ENCODE measurements around the gene CTBP1. TPM values are rescaled to one million over a fixed set of nuclear protein-coding genes. Genes with fewer than 3 reads are reported as not detected.

CTBP1 gene
- total RNA-seq, 2 experiments from 2014 or later, result 135 to 141 TPM

DNA sequence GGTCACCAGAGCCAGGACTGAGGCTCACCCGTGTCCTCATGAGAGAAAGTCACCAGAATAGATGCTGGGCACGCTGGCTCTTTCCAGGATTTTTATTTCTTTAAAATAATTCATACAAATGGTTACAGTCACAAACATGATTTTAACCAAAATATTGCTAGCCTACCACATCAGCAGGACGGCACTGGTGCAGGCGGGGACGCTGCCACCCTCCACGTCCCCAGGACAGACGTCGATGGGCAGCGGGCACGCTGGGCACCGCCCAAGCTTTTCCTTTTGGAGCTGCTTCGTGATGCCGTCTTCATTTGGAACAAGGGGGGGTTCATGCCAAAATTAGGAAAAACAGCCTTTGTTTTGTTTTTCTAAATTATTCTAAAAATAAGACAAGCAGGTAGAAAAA is 37.6 kb downstream of the CTBP1 start:
- no peak overlapping the region for H3K27ac Mint-ChIP-seq
- DNase-seq, result no peak
- H3K4me1 Mint-ChIP-seq, result peaks cover 2% of the 10 kb centered on the region
- no peaks in the 10 kb centered on the region for H3K27me3 Mint-ChIP-seq
- H3K36me3 Mint-ChIP-seq, result peaks cover 3% of the 10 kb centered on the region
- no peak overlapping the region for H3K4me3 Mint-ChIP-seq
- H3K9me3 Mint-ChIP-seq, result no peaks in the 10 kb centered on the region

DNA sequence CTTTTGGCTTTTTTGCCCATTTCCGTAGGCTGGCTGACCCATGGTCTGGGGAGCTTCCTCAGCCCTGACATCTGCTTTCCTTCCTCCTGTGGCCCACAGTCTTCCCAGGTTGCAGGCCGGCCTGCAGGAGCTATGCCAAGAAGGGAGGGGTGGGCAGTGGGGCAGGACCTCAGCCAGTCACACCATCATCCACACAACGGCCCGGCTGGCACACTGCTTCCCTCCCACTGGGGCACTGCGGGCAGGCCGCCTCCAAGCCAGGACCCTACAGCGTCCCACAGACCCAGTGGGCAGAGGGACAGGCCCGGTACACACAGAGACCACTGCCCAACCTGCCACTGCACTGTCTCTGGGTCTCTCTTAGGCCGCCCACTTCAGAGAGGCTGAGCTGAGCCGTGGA is 38.0 kb downstream of the CTBP1 start:
- no peaks in the 10 kb centered on the region for H3K27me3 Mint-ChIP-seq
- no peak overlapping the region for H3K4me3 Mint-ChIP-seq

DNA sequence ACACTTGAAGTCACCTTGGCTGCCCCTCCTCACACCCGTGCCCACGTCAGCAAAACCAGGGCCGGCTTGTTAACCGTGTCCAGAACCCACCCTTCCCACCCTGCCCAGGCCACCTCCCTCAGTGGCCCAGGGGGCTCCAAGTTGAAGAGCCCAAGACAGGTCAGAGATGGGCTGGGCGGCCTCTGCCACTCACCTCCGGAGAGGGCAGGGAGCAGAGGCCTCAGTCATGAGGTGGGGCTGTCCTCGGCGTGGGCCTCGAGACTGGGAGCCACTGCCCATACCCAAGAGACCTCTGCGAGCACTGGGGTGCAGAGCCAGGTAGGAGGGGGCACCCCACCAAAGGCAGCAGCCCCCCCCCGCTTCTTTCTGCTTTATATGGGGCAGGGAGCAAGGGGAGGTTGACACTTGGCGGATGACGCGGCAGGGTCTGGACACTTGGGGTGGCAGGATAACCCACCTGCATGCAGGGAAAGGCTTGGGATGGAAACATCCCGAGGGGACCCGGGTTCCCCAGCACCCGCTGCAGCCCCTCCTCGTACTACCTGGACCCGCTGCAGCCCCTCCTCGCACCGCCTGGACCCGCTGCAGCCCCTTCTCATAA is 38.6 kb downstream of the CTBP1 start:
- Mint-ChIP-seq H3K36me3 (no peaks in the 10 kb centered on the region), H3K4me1 (no peaks in the 10 kb centered on the region), H3K27ac (no peak overlapping the region), H3K9me3 (no peaks in the 10 kb centered on the region), H3K4me3 (no peak overlapping the region), H3K27me3 (no peaks in the 10 kb centered on the region)
- DNase-seq, result no peak

More for the DNA sequence above, 38.0 kb downstream of the CTBP1 start:
- peaks cover 3% of the 10 kb centered on the region for H3K36me3 Mint-ChIP-seq
- H3K27ac Mint-ChIP-seq, result no peak overlapping the region
- DNase-seq, result no peak
- H3K9me3 Mint-ChIP-seq, result no peaks in the 10 kb centered on the region
- H3K4me1 Mint-ChIP-seq, result peaks cover 2% of the 10 kb centered on the region

DNA sequence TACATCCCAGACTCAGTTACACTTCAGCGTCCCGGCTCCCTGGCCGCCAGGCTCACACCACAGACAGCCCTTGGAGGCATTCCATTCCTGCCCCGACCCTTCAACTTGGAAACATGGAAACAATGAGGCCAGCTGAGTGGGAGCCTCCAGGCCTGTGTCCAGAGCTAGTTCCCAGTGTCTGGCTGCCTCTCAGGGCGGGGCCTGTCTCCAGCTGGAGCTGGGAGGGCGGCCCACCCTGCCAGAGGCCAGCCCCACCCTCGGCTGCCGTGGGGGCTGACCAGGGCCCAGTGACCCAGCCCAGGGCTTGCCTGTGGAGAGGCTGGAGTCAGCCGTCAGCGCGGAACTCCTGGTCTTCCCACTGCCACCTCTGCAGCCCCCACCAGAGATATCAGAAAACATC is 39.1 kb downstream of the CTBP1 start:
- Mint-ChIP-seq H3K4me1 (no peaks in the 10 kb centered on the region), H3K36me3 (no peaks in the 10 kb centered on the region), H3K27ac (no peak overlapping the region), H3K4me3 (no peak overlapping the region), H3K27me3 (no peaks in the 10 kb centered on the region), H3K9me3 (no peaks in the 10 kb centered on the region)
- no peak for DNase-seq

DNA sequence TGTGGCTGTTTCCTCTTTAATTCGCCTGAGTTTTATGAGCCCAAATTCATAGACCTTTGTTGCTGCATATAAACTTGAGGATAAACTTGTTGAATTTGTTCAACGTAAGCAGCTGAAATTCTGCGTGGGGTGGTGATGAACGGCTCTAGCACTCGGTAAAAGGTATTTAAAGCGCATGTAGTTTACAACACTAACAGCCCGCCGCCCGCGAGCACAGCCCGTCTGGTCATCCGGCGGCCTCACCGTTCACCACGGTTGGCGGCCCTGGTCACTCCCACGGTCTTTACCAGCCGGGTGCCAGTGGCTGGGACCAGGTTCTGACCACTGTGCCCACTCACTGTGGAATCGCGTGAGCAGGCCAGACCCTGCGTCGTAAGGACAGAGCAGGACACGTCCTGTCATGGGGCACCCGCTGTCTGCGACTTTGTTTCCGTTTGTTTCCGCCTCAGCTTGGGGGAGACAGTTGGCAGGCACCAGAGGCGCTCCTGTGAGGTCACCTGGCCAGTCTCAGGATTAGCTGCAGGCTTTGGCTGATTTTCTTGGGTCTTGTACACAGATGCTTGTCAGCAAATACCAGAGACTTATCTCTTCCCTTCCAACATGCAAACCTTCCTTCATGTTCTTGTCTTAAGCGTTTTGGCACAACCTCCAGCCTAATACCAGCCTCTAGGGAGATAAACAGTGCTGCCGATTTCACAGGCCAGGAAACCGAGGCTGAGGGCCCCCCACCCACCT is 39.8 kb downstream of the CTBP1 start:
- Mint-ChIP-seq H3K36me3 (no peaks in the 10 kb centered on the region), H3K27me3 (no peaks in the 10 kb centered on the region), H3K4me1 (no peaks in the 10 kb centered on the region), H3K4me3 (no peak overlapping the region), H3K9me3 (no peaks in the 10 kb centered on the region), H3K27ac (no peak overlapping the region)
- DNase-seq, result no peak

DNA sequence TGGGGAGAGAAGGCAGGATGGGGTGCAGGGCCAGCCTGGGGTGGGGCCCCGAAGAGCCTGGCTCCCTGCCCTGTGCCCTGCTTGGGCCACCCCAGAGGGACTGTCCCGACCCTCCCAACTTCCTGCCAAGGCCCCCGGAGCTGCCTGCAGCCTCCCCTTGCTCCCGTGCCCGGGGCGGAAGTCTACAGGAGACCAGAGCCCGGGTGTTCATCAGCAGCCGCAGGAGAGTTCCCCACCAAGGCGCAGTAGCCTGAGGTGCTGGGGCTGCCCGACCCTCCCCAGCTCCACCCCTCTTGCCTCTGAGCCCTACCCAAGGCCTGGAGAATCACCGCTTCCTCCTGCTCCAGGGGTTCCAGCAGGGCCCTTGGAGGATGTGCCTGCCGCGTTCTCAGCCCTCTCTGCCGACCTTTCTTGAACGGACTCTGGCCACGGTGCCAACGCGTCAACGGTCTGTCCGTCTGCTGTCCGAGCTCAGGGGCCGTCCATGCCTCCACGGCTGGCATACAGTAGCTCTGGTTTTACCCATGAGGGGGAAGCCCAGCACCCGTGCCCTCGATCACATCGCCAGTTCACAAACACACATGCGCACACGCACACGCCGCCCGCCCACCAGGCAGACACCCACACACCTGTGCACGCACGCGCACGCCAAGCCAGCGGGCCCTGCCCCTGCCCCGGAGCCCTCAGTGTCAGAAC is 40.5 kb downstream of the CTBP1 start:
- H3K27ac Mint-ChIP-seq, result peak overlapping the region; percentile 42
- peaks cover 7% of the 10 kb centered on the region for H3K4me1 Mint-ChIP-seq
- H3K9me3 Mint-ChIP-seq, result no peaks in the 10 kb centered on the region
- H3K27me3 Mint-ChIP-seq, result no peaks in the 10 kb centered on the region
- H3K4me3 Mint-ChIP-seq, result peak overlapping the region; percentile 1
- DNase-seq, result no peak
- peaks cover 2% of the 10 kb centered on the region for H3K36me3 Mint-ChIP-seq

DNA sequence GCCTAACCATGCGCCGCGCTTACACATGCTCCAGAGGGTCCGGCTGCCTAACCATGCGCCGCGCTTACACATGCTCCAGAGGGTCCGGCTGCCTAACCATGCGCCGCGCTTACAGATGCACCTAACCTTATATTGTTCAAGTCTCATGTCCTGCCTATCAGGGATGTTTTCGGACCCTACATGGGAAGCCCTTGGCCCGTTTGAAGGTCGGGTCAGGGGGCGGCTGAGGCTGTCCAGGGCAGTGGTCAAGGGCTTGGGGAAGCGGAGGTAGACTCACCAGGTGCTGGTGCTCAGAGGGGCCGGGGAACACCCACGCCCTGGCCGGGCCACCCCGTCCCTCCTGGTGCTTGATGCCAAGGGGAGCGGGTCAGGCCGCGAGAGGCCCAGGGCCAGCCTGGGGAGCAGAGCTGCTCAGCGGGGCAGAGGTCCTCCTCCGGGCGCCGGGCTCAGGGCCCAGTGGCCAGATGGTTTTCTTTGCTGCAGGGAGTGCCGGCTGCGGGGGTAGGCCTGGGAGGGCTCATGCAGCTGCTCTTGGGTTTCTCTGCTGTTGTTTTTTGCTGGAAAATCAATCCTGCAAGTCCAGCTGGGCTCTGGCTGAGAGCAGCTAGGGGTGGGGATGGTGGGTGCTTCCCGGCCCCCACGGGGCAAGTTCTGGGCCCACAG is 41.2 kb downstream of the CTBP1 start:
- Mint-ChIP-seq H3K4me3 (no peak overlapping the region), H3K27ac (no peak overlapping the region), H3K27me3 (no peaks in the 10 kb centered on the region), H3K4me1 (peaks cover 10% of the 10 kb centered on the region), H3K9me3 (no peaks in the 10 kb centered on the region), H3K36me3 (peaks cover 2% of the 10 kb centered on the region)
- no peak for DNase-seq

DNA sequence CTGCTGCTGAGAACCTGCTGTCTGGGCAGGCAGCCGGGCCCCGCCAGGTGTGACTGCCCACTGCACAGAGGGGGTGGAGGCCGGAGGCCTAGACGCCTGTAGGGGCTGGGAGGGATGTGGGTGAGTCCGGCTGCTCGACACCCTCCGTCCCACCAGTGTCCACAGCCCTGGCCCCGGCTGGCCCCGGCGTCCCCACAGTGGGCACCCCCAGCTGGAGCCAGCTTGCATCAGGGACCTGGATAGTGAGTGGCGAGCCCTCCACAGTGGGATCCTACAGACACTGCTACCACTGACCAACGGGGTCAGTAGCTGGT is 41.8 kb downstream of the CTBP1 start:
- H3K4me1 Mint-ChIP-seq, result peaks cover 13% of the 10 kb centered on the region
- H3K27ac Mint-ChIP-seq, result no peak overlapping the region
- peaks cover 2% of the 10 kb centered on the region for H3K36me3 Mint-ChIP-seq
- H3K9me3 Mint-ChIP-seq, result no peaks in the 10 kb centered on the region
- no peak overlapping the region for H3K4me3 Mint-ChIP-seq
- DNase-seq, result no peak
- H3K27me3 Mint-ChIP-seq, result no peaks in the 10 kb centered on the region

DNA sequence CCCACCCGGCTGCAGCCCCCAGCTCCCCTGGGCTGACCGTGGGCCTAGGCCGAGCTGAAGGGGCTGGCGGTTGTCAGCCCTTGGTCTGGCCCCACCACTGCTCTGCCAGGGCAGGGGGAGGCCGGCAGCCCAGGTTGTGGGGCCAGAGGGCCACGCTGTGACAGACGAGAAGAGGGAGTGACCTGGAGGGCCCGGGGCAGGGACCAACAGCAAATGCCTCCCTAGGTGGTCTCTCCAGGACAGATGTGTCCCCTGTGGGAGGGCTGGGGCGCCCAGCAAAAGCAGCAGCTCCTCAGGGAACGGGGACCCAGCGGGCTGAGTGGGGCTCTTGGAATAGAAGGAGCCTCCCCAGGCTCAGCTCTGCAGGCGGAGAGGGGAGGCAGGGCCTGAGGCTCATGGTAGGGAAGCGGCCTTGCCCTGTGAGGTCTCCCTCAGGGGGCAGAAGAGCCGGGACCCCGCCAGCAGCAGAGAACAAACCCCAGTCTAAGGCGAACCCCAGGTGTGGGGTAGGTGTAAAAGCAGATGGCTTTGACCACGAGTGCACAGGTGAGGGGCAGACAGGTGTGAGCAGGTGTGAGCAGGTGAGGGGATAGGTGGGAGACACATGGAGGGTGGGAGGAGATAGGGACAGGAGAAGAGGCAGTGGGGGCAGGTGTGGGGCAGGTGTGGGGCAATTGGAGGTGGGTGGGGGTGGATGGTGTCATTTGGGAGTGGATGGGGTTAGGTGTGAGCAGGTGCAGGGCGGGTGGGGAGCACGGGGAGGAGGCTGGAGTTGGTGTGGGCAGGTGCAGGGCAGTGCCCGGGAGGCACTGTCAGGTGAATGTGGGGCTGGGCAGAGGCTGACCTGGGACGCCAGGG is 42.4 kb downstream of the CTBP1 start:
- Mint-ChIP-seq H3K9me3 (no peaks in the 10 kb centered on the region), H3K4me1 (peaks cover 19% of the 10 kb centered on the region), H3K4me3 (no peak overlapping the region), H3K27me3 (no peaks in the 10 kb centered on the region), H3K36me3 (peaks cover 2% of the 10 kb centered on the region), H3K27ac (no peak overlapping the region)
- DNase-seq, result no peak

DNA sequence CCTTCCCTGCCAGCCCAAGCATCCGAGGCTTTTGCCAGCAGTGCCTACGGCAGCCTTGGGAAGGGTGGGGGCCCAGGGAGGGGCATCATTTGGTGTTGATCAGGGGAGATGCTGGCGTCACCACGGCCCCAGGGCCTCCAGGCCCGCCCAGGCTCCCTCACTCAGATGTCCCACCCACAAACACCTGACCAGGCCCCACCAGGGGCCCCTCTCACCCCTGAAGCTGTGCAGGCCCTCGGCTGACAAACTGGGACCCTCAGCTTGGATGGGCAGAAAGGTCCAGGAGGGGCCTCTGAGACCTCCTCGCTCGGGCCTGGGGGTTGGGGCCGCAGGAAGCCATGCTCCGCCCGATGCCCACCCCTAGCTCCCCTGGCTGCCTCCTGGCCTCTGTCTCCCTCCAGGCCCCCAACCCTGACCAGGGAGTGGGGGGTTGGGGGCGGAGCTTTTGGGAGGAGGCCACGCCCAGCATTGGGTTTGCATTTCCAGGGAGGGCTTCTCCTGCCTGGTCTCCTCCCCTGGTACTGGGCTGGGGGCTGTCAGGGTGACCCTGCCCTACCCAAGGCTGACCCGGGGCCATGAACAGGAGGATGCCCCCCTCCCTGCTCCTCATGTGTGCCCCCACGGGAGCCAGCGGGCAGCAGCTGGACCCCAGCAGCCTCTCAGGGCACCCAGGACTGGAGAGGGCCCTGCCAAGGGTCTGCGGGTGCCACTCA is 43.2 kb downstream of the CTBP1 start:
- H3K4me1 Mint-ChIP-seq, result peaks cover 23% of the 10 kb centered on the region
- no peaks in the 10 kb centered on the region for H3K9me3 Mint-ChIP-seq
- no peak for DNase-seq

DNA sequence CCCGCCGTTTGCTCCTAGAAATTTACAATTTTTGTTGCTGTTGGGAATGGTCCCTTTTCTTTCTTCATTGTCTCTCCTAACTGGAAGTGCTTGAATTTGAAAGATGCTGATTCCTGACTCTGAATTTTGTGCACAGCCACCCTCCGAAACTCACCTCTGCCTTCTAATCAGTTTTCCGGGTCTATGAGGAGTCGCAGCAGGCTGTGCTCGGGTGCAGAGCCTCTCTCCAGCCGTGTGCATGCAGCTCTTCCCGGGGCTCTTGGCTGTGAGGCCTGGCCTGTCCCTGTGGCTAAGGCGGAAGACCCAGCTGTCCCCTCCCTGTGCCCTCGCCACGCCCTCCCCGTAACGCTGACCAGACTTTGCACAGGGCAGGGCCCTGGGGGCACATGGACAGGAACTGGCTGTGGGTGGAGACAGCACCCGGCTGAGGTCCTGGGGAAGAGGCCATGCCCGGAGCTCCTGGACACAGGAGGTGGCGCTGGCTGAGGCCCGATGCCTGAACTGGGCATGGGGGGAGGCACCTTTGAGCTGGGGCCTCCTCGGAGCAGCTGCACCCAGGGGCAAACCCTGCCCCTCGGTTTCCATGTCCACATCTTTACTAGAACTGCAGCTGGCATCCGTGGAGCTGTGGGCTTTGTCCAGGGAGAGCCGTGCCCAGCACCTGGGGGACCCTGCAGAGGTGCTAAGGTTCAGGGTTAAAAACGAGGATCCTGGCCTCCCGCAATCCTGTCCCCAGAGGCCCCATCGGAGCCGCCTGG is 43.9 kb downstream of the CTBP1 start:
- H3K27ac Mint-ChIP-seq, result no peak overlapping the region
- peaks cover 27% of the 10 kb centered on the region for H3K4me1 Mint-ChIP-seq
- peaks cover 2% of the 10 kb centered on the region for H3K36me3 Mint-ChIP-seq
- DNase-seq, result no peak
- no peaks in the 10 kb centered on the region for H3K9me3 Mint-ChIP-seq
- H3K27me3 Mint-ChIP-seq, result no peaks in the 10 kb centered on the region
- H3K4me3 Mint-ChIP-seq, result no peak overlapping the region

More for the DNA sequence above, 43.2 kb downstream of the CTBP1 start:
- no peak overlapping the region for H3K4me3 Mint-ChIP-seq
- no peak overlapping the region for H3K27ac Mint-ChIP-seq
- H3K27me3 Mint-ChIP-seq, result no peaks in the 10 kb centered on the region
- peaks cover 2% of the 10 kb centered on the region for H3K36me3 Mint-ChIP-seq

DNA sequence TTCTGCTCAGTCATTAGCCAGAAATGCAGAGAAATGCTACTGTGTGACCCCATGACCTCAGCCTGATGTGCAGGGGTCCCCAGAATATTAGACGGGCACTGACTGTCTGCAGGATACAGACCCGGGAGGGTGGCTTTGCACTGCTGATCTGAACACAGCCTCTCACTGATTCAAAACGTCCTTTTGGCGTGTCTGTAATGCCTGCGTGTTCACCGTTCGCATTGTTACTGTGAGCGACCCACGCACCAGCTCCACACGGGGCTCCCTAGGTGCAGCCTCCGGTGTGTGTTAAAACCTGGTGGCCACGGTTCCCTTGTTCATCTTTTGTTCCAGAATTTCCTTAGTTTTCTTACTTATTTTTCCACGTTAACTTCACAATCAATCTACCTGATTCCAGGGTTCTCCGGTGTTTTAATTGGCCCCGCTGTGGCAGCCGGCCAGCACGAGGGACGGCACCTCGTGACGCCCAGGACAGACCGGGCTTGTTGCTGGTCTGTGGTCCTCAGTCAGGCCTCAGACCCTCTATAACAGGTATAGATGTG is 44.6 kb downstream of the CTBP1 start:
- no peak for DNase-seq
- Mint-ChIP-seq H3K9me3 (no peaks in the 10 kb centered on the region), H3K4me3 (no peak overlapping the region)

DNA sequence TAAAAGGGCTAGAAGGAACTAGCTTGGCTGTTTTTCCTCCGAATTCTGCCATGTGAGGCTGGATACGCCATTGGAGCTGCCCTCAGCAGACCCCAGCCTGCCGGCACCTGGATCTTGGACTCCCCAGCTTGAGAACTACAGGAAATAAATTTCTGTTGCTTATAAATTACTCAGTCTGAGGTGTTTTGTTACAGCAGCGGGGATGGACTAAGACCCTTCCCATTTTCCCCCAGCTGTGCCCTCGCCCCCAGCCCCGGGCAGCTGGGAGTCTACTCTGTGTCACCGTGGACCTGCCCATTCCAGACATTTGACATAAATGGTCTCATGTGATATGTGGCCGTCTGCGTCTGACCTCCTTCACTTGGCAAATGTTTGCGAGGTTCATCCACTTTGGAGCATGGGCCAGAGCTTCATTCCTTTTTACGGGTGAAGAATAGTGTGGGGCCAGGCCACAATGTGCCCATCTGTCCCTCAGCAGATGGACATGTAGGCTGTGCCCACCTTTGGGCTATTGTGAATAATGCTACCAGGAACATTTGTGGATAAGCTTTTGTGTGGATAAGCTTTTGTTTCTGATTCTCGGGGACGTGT is 45.8 kb downstream of the CTBP1 start:
- Mint-ChIP-seq H3K4me1 (peaks cover 28% of the 10 kb centered on the region), H3K4me3 (no peak overlapping the region), H3K36me3 (peaks cover 2% of the 10 kb centered on the region), H3K9me3 (no peaks in the 10 kb centered on the region), H3K27me3 (no peaks in the 10 kb centered on the region), H3K27ac (peak overlapping the region; percentile 99)
- no peak for DNase-seq

More for the DNA sequence above, 44.6 kb downstream of the CTBP1 start:
- Mint-ChIP-seq H3K4me1 (peaks cover 28% of the 10 kb centered on the region), H3K27me3 (no peaks in the 10 kb centered on the region), H3K27ac (no peak overlapping the region), H3K36me3 (peaks cover 2% of the 10 kb centered on the region)

Measured in activated naive CD8-positive, alpha-beta T cell treated with anti-CD3 and anti-CD28 coated beads for 36 hours (primary cell).